Retina (tissue), 1 donor: Measurements from ENCODE around the gene HSH2D.
"Not testable (repeated sequence)": the region's sequence is repeated elsewhere in the genome, so short reads cannot be mapped to it uniquely, and the experiment has no call there.

Source experiments
- DNase-seq: peaks from one replicate; pipeline ENCODE4 v3.0.0-alpha.2; 2016

Gene HSH2D

DNA sequence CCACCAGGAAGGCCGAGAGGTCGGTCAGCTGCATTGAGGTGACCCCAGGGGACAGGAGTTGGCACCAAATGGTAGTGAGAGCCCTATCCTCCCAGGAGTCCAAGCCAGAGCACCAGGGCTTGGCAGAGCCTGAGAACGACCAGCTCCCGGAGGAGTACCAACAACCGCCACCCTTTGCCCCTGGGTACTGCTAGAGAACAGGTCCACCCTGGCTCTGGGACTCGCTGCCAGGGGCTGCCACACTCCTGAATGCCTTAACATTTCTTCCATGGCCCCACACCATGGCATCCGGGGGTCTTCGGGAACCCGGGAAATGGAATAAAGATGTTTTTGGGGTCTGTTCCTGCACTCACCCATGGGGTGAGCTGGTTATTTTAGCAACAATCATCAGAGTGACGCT lies 14.1 kb downstream of the HSH2D start:
- DNase-seq, result no peak

DNA sequence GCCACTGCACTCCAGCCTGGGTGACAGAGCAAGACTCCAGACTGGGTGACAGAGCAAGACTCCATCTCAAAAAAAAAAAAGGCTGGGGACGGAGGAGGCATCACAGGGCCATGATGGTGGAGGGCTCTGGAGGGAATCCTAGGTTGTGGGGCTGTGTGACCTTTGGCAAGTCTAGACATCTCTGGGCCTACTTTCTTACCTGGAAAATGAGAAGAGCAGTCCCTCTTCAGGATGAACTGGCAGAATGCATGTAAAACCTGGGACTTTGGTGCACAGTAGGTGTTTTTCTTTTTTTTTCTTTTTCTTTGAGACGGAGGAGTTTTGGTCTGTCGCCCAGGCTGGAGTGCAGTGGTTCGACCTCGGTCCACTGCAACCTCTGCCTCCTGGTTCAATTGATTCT lies 16.2 kb downstream of the HSH2D start:
- no peak for DNase-seq

DNA sequence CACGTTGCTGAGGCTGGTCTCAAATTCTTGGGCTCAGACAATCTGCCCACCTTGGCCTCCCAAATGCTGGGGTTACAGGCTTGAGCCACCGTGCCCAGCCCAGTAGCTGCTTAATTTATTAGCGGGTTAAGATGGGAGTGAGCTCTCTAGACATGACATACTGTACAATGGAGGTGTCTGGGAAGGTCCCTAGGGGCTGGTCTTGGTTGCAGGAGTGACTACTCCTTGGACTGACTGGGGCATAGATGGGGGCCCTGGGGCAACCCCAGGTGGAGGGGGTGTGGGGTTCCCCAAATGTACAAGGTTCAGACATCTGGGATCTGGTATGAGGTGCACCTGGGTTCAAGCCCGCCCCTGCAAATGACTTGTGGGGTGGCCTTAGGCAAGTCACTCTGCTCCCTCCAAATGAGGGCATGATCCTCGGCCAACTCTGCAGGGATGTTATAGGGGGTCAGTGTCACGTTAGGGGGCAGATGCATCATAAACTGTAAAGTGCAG lies 17.0 kb downstream of the HSH2D start:
- DNase-seq, result no peak

- DNase-seq, result no peak
Measured at GRCh38 chr19:16160943-16161560, 17.6 kb downstream of the HSH2D start.

- no peak for DNase-seq
Measured at GRCh38 chr19:16161840-16162239, 18.4 kb downstream of the HSH2D start.

GRCh38 chr19:16164222-16164890 lies 20.9 kb downstream of the HSH2D start:
- DNase-seq, result no peak

DNA sequence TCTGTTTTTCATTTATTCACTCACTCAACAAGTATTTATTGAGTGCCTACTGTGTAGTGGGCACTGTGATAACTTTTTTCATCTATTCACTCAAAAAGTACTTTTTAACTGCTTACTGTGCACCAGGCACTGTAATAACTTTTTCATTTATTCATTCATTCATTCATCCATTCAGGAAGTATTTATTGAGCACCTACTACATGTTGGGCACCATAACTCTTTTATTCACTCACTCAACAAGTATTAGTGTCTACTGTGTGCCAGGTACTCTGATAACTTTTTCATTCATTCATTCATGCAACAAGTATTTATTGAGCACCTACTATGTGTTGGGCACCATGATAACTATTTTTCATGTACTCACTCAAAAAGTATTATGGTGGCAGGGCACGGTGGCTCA lies 22.9 kb downstream of the HSH2D start:
- no peak for DNase-seq

DNA sequence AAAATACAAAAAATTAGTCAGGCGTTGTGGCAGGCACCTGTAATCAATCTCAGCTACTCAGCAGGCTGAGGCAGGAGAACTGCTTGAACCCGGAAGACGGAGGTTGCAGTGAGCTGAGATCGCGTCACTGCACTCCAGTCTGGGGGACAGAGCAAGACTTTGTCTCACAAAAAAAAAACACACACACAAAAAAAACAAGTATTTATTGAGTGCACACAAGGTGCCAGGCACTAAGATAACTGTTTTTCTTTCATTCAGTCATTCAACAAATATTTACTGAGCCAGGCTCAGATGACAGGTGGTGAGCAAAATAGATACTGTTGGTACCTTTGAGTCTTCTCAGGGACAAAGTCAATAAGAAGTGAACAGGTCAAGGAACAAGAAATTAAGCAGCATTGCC lies 23.6 kb downstream of the HSH2D start:
- no peak for DNase-seq

DNA sequence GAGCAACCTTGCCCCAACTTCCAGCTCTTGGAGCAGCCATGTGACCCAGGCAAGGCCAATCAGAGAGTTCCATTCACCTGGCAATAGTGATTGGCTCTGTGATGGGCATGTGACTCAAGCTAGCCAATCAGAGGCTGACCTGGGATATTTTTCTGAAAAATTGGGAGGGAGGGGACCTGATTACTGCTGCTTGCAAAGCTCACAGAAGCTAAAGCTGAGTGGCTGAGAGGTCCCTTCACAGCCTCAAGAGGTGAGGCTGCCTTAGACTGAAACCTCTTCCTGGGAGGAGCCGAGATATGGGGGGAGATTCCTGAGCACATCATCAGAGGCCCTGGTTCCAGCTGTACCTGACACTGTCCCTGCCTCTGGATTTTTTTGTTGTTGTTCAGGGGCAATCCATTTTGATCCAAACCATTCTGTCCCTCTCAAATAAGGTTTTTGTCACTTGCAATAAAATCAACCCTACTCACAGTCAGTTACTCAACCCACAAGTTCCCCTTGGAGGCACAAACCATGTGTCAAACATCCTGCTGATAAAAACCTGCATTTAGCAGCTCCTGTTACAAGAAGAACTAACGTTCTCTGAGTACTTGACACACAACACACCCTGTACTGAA lies 25.1 kb downstream of the HSH2D start:
- no peak for DNase-seq

DNA sequence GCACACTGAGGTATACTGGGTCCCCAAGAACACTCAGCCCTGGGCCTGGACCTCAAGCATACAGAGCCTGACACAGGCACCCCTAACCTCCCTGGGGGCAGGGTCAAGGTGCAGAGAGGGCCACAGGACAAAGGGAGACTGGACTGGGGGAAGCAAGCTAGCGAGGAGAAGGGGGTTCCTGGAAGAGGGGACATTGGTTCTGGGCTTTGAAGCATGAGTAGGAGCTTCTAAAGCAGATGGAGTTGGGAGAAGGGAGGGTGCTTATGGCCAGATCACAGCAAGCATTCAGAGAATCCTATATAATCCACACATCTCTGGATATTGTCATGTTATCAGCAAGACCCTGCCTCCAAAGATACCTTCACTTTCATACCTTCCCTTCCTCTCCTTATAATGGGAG lies 26.6 kb downstream of the HSH2D start:
- DNase-seq, result no peak

DNA sequence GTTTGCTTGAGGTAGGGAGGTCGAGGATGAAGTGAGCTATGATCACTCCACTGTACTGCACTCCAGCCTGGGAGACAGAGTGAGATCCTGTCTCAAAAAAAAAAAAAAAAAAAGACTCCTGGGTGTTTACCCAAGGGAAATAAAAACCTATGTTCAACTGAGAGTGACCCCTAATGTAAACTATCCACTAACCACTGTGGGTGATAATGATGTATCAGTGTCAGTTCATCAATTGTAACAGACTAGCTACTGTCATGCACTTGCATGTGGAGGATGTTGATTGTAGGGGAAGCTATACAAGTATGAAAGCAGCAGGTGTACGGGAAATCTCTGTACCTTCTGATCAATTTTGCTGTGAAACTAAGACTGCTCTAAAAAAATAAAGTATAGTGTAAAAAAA lies 32.5 kb downstream of the HSH2D start:
- DNase-seq, result no peak

GRCh38 chr19:16178866-16179265 lies 35.4 kb downstream of the HSH2D start:
- not testable (repeated sequence) for DNase-seq

GRCh38 chr19:16180611-16181010 lies 37.1 kb downstream of the HSH2D start:
- no peak for DNase-seq

DNA sequence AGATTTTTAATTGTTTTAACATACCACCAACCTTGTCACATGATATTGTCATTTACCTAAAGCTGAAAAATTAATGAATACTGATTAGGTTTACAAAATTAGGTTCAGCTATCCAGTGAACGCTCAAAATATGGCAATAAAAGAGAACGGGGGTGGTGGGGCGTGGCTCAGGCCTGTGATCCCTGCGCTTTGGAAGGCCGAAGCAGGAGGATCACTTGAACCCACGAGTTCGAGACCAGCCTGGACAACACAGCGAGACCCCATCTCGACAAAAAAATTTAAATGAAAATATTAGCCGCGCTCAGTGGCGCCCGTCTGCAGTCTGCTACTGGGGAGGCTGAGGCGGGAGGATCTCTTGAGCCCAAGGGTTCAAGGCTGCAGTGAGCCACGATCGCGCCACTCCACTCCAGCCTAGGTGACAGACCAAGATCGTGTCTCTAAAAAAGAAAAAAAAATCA lies 41.2 kb downstream of the HSH2D start:
- no peak for DNase-seq

- peak; percentile 97 for DNase-seq
Measured at GRCh38 chr19:16185123-16185767, 41.8 kb downstream of the HSH2D start, which contains the start of gene FAM32A. Gene FAM32A, plus strand, starts transcription at chr19:16185410. Its CDS starts 33 bp downstream, at chr19:16185443.

- DNase-seq, result no peak
Measured at GRCh38 chr19:16185768-16186123, 42.3 kb downstream of the HSH2D start.

DNA sequence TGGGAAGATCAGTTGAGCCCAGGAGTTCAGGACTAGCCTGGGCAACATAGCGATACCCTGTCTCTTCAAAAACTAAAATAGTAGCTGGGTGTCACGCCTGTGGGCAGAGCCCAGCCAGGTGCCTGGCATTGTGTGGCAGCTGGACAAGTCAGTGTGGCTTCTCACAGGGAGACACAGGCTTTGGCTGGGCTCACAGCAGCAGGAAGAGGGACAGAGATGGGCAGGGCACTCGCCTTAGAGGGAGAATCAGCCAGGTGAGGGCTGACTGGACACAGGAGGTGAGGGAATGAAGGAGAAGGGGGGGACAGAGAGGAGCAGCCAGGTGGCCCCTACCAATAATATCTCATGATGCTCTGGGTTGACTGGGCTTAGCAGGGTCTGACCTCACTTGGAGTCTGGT lies 45.0 kb downstream of the HSH2D start:
- DNase-seq, result no peak

GRCh38 chr19:16190198-16190597 lies 46.7 kb downstream of the HSH2D start:
- DNase-seq, result no peak

DNA sequence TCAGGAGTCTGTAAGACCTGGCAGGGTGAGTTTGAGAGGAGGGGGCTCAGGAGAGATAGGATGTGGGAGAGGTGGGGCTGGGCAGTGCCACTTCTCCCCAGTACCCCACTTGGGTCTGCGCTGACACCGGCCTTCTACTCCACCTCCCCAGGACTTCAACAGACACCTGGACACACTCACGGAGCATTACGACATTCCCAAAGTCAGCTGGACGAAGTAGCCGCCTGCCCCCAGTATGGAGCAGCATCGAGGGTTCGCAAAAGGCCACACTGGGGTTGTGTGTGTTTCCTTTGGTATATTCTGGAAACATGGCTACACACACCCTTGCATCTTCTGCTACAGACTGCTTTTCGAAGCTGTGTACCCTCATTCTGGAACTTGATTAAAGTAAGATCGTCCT lies 47.3 kb downstream of the HSH2D start:
- DNase-seq, result no peak

- DNase-seq, result no peak
Measured at GRCh38 chr19:16191216-16191908, 47.9 kb downstream of the HSH2D start.

GRCh38 chr19:16193466-16193865 lies 50.0 kb downstream of the HSH2D start:
- no peak for DNase-seq

DNA sequence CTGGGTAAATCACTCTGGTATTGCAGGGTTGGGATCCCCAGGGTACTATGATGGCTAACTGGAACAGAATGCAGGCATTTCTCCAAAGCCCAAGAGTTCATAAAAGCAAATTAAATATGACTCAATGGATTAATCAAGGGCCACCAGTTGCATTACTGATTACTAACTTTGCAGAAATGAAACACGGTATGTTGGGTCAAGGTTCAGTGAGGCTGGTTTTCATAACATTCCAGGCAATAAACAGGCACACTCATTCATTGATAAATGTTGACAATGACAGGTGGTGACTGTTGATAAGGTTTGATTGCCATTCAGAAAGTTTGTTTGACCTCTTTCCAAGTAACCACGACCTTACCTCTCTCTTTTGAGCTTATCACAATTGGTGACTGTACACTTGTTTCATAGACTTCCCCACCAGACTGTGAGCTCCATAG lies 53.7 kb downstream of the HSH2D start:
- no peak for DNase-seq
